Activated CD8-positive, alpha-beta memory T cell treated with anti-CD3 and anti-CD28 coated beads, Interleukin-2, amount 10 ng/mL, durations not matched to agents 7 days and 5 days (primary cell): ENCODE measurements around the gene RPS15. TPM values are rescaled to one million over a fixed set of nuclear protein-coding genes. Genes with fewer than 3 reads are reported as not detected.
"Not testable (repeated sequence)": the region's sequence is repeated elsewhere in the genome, so short reads cannot be mapped to it uniquely, and the experiment has no call there.

Experiments used
- ATAC-seq: fragments of 150-1000 bp; cut with Tn5 transposase; one replicate; pipeline ENCODE4 v1.10.0; 2021; ENCODE audit warnings: moderate library complexity
- CTCF ChIA-PET: fragments of 350-600 bp; sonication (Branson Sonifier 250); formaldehyde crosslinking; loops from one replicate; lab custom pipeline; 2021; ENCODE audit warnings: antibody characterized with exemption; lab: Charles Lee
- DNase-seq: peaks from one replicate; pipeline ENCODE4 v3.0.0-alpha.2; 2020
- H3K27ac Mint-ChIP-seq: one replicate; pipeline ENCODE4 v1.8.0; 2021; ENCODE audit warnings: mild to moderate bottlenecking, mixed read lengths
- H3K27me3 Mint-ChIP-seq: one replicate; pipeline ENCODE4 v1.8.0; 2021; ENCODE audit warnings: mixed read lengths
- H3K36me3 Mint-ChIP-seq: one replicate; pipeline ENCODE4 v1.8.0; 2021; ENCODE audit warnings: mild to moderate bottlenecking, mixed read lengths
- H3K4me1 Mint-ChIP-seq: one replicate; pipeline ENCODE4 v1.8.0; 2021; ENCODE audit warnings: mixed read lengths
- H3K4me3 Mint-ChIP-seq: one replicate; pipeline ENCODE4 v1.8.0; 2021; ENCODE audit warnings: mild to moderate bottlenecking, moderate library complexity, mixed read lengths
- H3K9me3 Mint-ChIP-seq: one replicate; pipeline ENCODE4 v1.8.0; 2022; ENCODE audit warnings: low read depth, mixed read lengths
- total RNA-seq, 2 experiments: library from RNA; stranded (reverse); gene quantifications; one replicate each; pipeline ENCODE4 v1.2.3, GENCODE V29; 2021

Gene RPS15
- total RNA-seq, 2 experiments from 2014 or later: 1,331 to 1,537 TPM

DNA sequence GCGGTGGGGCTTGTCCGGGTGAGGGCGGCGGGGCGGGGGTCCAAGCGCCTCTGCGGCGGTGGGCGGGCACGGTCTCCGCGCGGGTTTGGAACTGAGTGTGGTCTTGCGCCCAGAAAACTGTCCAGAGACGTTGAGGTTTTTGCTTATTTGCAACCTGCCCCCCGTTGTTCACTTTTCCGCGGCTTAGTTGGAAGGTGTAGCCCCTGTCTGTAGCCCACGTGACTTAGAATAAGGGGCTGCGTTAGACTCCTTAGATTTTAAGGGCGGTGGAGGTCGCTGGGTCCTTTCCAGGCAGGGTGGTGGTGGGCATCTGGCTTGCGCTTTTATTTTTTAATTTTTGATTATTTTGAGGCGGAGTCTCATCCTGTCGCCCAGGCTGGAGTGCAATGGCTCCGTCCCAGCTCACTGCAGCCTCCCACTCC is 748 bp downstream of the RPS15 start:
- H3K27ac Mint-ChIP-seq: peak overlapping the region; percentile 99
- H3K4me1 Mint-ChIP-seq: peaks cover 30% of the 10 kb centered on the region
- no peaks in the 10 kb centered on the region for H3K27me3 Mint-ChIP-seq
- peak overlapping the region; percentile 95 for H3K4me3 Mint-ChIP-seq
- ATAC-seq: peak; percentile 10
- CTCF ChIA-PET: interaction anchor here (1.2 kb wide), 1 partner anchor 11 kb away, joined by 3 read pairs; the partner anchor contains the start of gene APC2
- peaks cover 45% of the 10 kb centered on the region for H3K36me3 Mint-ChIP-seq
- H3K9me3 Mint-ChIP-seq: no peaks in the 10 kb centered on the region
- DNase-seq: no peak

DNA sequence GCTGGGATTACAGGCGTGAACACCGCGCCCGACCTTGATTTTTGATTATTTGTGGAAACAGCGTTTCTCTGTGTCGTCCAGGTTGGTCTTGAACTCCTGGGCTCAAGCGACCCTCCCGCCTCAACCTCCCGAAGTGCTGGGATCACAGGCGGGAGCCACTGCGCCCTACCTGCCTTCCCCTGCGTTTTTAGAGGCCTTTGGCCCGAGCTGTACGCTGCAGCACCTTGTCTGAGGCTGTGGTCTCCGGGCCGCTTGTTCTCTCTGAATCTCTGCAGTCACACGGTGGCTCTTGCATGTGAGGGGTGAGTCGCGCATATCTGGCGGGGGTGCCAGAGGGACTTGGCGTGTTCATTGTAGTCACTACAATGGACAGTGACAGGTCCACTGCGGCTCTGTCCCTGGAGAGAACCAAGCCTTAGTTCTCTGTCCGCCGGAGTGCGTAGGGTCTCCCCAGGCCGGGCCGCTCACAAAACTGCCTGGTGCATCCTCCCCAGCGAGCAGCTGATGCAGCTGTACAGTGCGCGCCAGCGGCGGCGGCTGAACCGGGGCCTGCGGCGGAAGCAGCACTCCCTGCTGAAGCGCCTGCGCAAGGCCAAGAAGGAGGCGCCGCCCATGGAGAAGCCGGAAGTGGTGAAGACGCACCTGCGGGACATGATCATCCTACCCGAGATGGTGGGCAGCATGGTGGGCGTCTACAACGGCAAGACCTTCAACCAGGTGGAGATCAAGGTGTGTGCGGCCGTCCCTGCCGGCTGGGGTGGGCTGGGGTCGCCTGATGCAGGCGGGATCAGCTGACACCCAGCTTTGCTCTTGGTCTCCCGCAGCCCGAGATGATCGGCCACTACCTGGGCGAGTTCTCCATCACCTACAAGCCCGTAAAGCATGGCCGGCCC is 1.6 kb downstream of the RPS15 start:
- peaks cover 45% of the 10 kb centered on the region for H3K36me3 Mint-ChIP-seq
- CTCF ChIA-PET: interaction anchor here (1.2 to 1.9 kb wide), 2 partner anchors 11 to 160 kb away, joined by 3 to 6 read pairs; partner anchors contain the start of gene APC2

DNA sequence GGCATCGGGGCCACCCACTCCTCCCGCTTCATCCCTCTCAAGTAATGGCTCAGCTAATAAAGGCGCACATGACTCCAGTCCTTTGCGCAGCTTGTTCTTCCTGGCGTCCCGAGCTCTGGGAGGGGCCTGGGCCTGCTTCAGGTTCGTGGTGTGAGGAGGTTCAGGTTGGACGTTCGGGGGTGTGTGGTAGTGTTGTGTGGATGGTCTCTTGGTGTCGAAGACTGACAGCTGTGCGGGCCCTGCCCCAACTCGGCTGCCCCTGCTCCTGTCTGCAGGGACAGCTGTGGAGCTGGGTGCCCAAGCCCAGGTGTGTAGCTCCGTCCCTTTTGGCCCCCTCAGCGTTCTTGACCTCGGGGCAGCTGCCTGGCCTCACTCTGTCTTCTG is 2.2 kb downstream of the RPS15 start:
- no peak for ATAC-seq
- Mint-ChIP-seq H3K36me3 (peaks cover 42% of the 10 kb centered on the region), H3K4me1 (peaks cover 41% of the 10 kb centered on the region), H3K27me3 (peaks cover 2% of the 10 kb centered on the region), H3K27ac (peak overlapping the region; percentile 23), H3K9me3 (no peaks in the 10 kb centered on the region), H3K4me3 (peak overlapping the region; percentile 95)
- DNase-seq: no peak
- CTCF ChIA-PET: interaction anchor here (1.9 kb wide), 1 partner anchor 160 kb away, joined by 6 read pairs; no protein-coding TSS in a partner anchor

More for the DNA sequence above, 1.6 kb downstream of the RPS15 start:
- H3K27me3 Mint-ChIP-seq, H3K9me3 Mint-ChIP-seq, ATAC-seq: not testable (repeated sequence)
- Mint-ChIP-seq H3K4me3 (peak overlapping the region; percentile 95), H3K4me1 (peaks cover 36% of the 10 kb centered on the region), H3K27ac (peak overlapping the region; percentile 99)
- peak; percentile 51 for DNase-seq

DNA sequence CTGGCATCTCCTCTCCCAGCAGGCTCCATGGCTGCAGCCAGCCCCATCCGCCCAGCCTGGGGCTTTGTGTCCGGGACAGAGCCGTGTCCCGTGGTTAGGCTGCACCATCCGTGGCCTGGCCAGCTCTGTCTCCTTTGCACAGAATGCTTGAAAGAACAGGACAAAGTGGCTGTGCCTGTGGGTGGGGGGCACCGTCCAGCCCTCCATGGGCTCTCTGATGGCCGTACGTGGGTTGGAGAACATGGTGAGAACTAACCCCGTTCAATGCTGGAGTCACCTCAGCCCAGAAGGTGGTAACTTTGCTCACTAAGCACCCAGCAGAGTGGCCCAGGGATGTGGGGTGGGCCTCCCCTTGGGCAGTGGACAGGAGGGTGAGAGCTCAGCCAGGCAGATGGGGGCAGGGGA is 2.8 kb downstream of the RPS15 start:
- Mint-ChIP-seq H3K27ac (no peak overlapping the region), H3K27me3 (peaks cover 3% of the 10 kb centered on the region), H3K4me3 (peak overlapping the region; percentile 95), H3K36me3 (peaks cover 40% of the 10 kb centered on the region), H3K9me3 (no peaks in the 10 kb centered on the region), H3K4me1 (peaks cover 42% of the 10 kb centered on the region)
- ATAC-seq (no peak), DNase-seq (no peak)
- CTCF ChIA-PET: interaction anchor here (1.9 kb wide), 1 partner anchor 161 kb away, joined by 6 read pairs; no protein-coding TSS in a partner anchor

DNA sequence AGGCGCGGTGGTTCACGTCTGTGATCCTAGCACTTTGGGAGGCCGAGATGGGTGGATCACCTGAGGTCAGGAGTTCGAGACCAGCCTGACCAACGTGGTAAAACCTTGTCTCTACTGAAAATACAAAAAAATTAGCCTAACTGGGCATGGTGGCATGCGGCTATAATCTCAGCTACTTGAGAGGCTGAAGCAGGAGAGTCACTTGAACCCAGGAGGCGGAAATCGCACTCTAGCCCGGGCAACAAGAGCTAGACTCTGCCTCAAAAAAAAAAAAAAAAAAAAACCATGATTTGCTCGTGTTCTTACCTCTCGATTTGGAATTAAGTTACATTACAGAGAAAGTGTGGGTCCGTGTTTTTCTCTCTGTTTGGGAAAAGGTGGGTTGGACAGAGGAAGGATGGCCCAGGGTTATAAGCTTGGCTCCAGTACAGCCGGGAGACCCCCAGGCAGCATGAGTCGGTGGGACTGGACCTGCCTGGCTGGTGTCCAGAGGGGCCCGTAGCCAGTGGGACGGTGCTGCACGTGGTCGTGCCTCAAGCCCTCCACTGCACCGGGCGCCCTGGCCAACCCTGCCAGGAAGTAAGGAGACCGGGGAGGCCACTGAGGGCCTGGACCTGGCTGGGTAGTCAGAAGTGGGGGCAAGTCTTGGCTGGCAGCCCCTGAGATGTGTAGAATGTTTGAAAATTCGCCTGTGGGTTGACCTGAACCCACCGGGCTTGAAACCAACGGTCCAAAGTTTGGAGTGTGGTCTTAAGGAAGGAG is 3.7 kb downstream of the RPS15 start:
- ATAC-seq (no peak), DNase-seq (no peak)
- CTCF ChIA-PET: interaction anchor here (0.6 kb wide), 1 partner anchor 25 kb away, joined by 4 read pairs; no protein-coding TSS in a partner anchor
- Mint-ChIP-seq H3K4me1 (peaks cover 42% of the 10 kb centered on the region), H3K9me3 (no peaks in the 10 kb centered on the region), H3K36me3 (peaks cover 40% of the 10 kb centered on the region), H3K27me3 (peaks cover 6% of the 10 kb centered on the region), H3K4me3 (no peak overlapping the region), H3K27ac (peak overlapping the region; percentile 29)

DNA sequence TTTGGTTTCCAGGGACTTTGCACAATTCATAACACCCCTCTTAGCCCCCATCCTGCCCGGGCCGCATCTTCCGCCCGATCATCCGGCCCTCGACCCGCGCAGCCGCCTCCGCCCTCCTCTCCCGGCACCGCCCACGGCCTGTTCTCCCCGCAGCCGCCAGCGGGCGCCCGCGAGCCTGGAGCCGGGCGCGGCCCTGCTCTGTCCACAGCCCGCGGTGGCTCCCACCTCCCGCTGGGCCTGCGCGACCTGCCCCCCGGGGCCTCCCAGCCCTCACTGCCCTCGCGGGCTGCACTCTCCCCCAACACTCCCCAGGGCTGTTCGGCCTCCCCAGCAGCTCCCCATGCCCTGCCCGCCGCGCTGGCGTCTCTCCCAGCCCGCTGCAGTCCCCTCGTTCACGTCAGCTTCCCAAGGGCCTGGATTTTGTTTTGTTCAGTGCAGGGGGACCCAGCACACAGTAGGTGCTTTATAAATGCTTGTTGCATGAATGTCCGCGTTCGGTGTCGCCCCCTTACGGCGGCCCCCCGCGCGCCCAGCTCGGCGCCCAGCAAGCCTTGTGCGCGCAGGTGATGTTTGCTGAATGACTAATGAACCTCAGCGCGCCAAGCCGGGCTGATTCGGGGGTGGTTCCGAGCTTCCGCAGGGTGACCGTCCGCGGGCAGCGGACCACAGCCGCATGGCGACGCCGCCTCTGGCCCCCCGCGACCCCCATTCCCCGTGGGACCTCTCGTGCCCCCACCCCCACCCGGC is 7.2 kb downstream of the RPS15 start:
- Mint-ChIP-seq H3K36me3 (peaks cover 25% of the 10 kb centered on the region), H3K4me1 (peaks cover 30% of the 10 kb centered on the region), H3K9me3 (no peaks in the 10 kb centered on the region), H3K27ac (peak overlapping the region; percentile 75), H3K27me3 (peaks cover 32% of the 10 kb centered on the region), H3K4me3 (peak overlapping the region; percentile 72)
- peak; percentile 90 for ATAC-seq
- CTCF ChIA-PET: interaction anchor here (0.8 to 2.1 kb wide), 17 partner anchors 8 to 732 kb away, joined by 3 to 11 read pairs (median 4); partner anchors contain the start of genes PCSK4 and REEP6
- DNase-seq: peak; percentile 86

DNA sequence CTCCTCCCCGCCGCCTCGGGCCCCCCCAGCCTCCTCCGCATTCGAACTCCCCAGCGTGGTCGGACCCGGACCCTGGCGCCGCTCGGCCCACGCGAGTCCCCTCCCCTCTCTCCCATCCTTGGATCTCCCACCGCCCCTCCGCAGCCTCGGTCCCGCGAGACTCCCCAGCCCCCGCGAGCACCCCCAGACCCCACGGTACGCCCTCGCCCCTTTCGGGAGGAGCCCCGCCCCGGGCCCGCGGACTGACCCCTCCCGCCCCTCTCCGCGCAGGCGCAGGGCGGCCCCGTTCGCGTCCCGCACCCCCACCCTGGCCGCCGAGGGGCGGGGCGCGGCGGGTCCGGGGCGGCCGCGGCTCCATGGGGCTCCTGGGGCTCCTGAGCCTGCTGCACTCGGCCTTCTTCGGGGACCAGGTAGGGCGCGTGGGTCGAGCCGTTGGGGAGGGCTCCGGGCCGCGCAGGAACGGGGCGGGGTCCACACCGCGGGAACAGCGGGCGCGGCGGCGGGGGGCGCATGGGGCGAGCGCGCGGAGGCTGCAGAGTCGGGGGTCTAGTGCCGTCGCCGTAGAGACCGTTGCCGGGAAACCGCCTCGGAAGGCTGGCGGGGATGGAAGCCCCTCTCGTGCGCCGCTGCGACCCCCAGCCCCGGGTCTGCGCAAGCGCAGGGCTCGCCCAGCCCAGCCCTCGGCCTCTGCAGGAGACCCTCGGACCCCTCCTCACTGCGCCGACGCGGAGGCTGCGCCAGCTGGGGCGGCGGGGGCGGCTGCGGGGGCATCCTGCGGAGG is 7.9 kb downstream of the RPS15 start:
- peaks cover 40% of the 10 kb centered on the region for H3K27me3 Mint-ChIP-seq
- ATAC-seq (no peak), DNase-seq (no peak)
- no peaks in the 10 kb centered on the region for H3K9me3 Mint-ChIP-seq
- H3K36me3 Mint-ChIP-seq: peaks cover 17% of the 10 kb centered on the region
- CTCF ChIA-PET: interaction anchor here (0.9 to 2.1 kb wide), 13 partner anchors 8 to 732 kb away, joined by 3 to 11 read pairs (median 5); no protein-coding TSS in a partner anchor
- peaks cover 24% of the 10 kb centered on the region for H3K4me1 Mint-ChIP-seq
- no peak overlapping the region for H3K27ac Mint-ChIP-seq
- H3K4me3 Mint-ChIP-seq: no peak overlapping the region

DNA sequence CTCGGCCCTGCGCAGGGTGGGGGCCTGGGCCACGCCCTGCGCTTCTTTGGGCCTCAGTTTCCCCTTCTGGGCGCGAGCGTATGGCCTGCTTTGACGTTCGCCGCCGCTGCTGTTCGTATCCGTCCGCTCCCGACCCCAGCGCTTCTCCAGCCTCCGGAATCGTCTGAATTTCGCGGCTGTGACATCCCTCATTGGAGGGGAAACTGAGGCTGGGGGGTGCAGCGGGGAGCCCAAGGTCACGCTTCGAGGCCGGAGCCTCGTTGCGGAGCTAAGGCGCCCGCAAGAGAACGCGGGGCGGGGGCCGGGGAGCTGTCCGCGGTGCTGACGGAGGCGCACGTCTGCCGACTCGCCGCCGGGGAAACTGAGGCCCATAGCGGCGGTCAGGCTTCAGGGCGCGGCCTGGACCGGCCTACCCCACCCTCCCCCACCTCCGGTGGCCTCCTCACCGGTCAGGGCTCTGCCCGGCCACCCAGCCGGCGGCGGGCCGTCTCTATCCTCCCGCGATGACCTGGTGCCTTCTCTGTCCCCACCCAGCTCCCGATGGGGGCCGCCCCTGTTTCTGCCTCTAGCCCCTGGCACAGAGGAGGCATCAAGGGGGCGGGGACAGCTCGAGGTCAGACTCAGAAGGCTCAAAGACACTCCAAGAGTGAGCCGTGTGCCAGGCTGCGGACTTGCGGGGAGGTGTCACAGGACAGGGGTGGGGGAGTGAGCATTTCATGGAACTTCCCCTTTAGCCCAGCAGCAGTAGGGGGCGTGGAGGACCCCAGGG is 8.7 kb downstream of the RPS15 start:
- peaks cover 20% of the 10 kb centered on the region for H3K4me1 Mint-ChIP-seq
- H3K9me3 Mint-ChIP-seq: no peaks in the 10 kb centered on the region
- H3K27me3 Mint-ChIP-seq: peaks cover 46% of the 10 kb centered on the region
- ATAC-seq (no peak), DNase-seq (no peak)
- H3K4me3 Mint-ChIP-seq: no peak overlapping the region
- no peak overlapping the region for H3K27ac Mint-ChIP-seq
- H3K36me3 Mint-ChIP-seq: peaks cover 9% of the 10 kb centered on the region
- CTCF ChIA-PET: interaction anchor here (0.7 to 1.0 kb wide), 3 partner anchors 25 to 314 kb away, joined by 3 read pairs; no protein-coding TSS in a partner anchor

DNA sequence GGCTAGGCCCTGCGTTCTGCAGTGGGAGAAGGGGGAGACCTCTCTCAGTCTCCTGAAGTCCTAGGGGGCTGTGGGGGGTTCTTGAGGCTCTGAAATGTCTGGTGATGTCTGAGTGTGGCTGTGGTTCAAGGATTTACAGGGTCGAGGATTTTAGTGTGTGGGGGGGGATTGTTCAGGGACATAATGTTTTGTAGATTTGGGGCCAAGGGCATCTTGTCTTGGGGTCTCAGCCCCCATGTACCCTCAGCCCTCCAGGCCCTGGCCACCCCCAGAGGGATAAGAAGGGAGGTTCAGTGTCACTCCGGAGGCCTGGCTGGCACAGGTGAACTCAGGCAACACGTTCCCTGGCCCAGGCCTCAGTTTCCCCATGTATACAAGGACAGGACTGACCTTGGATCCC is 9.3 kb downstream of the RPS15 start:
- Mint-ChIP-seq H3K27me3 (peaks cover 48% of the 10 kb centered on the region), H3K36me3 (peaks cover 3% of the 10 kb centered on the region), H3K4me3 (no peak overlapping the region), H3K9me3 (no peaks in the 10 kb centered on the region), H3K4me1 (peaks cover 20% of the 10 kb centered on the region), H3K27ac (no peak overlapping the region)
- DNase-seq (no peak), ATAC-seq (no peak)
- CTCF ChIA-PET: interaction anchor here (1.0 kb wide), 1 partner anchor 24 kb away, joined by 3 read pairs; no protein-coding TSS in a partner anchor

DNA sequence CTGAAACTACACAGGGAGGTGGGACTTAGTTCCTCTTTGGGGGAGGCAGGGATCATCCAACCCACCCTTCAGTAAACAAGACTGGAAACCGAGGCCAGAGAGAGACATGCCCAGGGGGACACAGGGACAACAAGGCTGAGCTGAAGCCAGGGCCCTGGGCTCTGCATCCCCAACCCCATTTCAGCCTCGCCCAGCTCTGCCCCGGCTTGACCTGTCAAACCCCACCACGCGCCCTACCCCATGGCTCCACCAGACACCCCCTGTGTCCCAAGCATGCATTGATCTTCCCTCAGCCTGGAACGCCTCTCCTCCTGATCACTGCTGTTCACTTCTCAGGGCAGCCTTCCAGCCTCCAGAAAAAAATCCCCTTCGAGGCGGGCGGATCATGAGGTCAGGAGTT is 9.7 kb downstream of the RPS15 start:
- H3K4me3 Mint-ChIP-seq: no peak overlapping the region
- ATAC-seq (no peak), DNase-seq (no peak)
- no peaks in the 10 kb centered on the region for H3K9me3 Mint-ChIP-seq
- no peak overlapping the region for H3K27ac Mint-ChIP-seq
- CTCF ChIA-PET: no interaction called here
- H3K27me3 Mint-ChIP-seq: peaks cover 48% of the 10 kb centered on the region
- H3K36me3 Mint-ChIP-seq: no peaks in the 10 kb centered on the region
- peaks cover 18% of the 10 kb centered on the region for H3K4me1 Mint-ChIP-seq
